H1 (cell line): ENCODE data around the gene EPB41L4A. TPM values are rescaled to one million over a fixed set of nuclear protein-coding genes. Genes with fewer than 3 reads are reported as not detected.

Experiments used
- NANOG ChIP-seq: IDR thresholded peaks from 2 replicates; pipeline ENCODE4 v1.6.1; 2011; ENCODE audit warnings: low read length, low read depth, mild to moderate bottlenecking, inconsistent platforms; ENCODE audit not compliant: insufficient read depth, poor library complexity, severe bottlenecking
- polyA plus RNA-seq, 7 experiments: library from polyadenylated mRNA; depleted of rRNA in 3 of 7; stranded (reverse) in 5 of 7; unstranded in 2 of 7; fragments of >200 nt in 5 of 7; fragments of 200-250 nt in 2 of 7; gene quantifications; 1 replicate in 5 of 7; 2 replicates in 1 of 7; 4 replicates in 1 of 7; pipeline versions ENCODE4 v1.2.1 to v1.2.3, GENCODE V29; 2011 to 2013; ENCODE audit warnings: missing spikeins in 2 of 7, mixed read lengths in 2 of 7
- total RNA-seq: library from RNA; stranded (reverse); fragmentation: NEBNext Ultra II Directional; extraction: Animal tissue kit (Norgen Biotek cat#: 25700); gene quantifications from 2 replicates; pipeline ENCODE4 v1.2.1, GENCODE V29; 2021

The EPB41L4A gene
- total and polyA plus RNA-seq, 2 of the 8 experiments (the other 6 are each of a cell fraction or from before 2014, with no cell fraction given) = 1.6 to 4.6 TPM

GRCh38 chr5:112232667-112233066 is 186.4 kb downstream of the EPB41L4A start (continued):
- TF ChIP-seq NANOG = no peak
